SIG-M5 treated with dmso at 0.1 percent for 504 hours (cell line): ENCODE results near the gene PACSIN2.
"Not testable (repeated sequence)": the region's sequence is repeated elsewhere in the genome, so short reads cannot be mapped to it uniquely, and the experiment has no call there.

Experiments used
- DNase-seq: peaks from one replicate; lab custom pipeline; 2025; ENCODE audit not compliant: unreplicated experiment; lab: John Stamatoyannopoulos, UW

Gene PACSIN2

DNA sequence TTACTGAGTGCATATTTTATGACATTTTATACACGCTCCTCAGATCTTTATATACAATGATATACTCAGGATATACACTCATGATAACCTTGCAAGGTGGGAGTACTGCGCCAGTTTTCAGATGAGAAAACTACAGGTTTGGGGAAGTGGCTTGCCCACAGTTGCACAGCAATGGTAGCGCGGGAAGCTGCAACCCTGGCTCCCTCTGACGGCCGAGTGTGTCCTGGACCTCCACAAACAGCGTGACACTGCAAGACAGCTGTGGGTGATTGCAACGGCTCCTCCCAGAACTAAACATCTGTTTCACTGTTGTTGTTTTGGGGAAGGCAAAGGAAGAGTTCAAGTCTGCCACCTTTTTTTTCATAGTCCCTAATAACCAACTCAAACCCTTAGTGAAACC is 47.0 kb downstream of the PACSIN2 start:
- peak; percentile 27 for DNase-seq

DNA sequence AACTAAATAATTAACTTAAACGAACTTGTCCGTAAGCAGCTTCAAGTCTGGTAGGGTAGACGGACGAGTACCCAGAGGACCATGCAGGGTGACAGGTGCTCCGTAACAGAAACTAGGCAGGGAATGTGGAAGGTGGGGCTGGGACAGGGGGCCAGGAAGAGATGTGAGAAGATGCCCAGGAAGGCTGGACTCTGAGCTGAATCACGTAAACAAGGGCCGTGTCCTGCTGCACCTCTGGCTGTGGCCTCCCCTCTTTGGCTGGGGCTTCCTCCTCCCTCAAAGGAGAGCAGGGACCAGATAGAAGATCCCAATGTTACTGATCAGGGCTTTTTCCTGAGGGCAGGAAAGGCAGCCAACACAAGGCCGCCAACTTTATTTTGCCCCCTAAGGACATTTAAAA is 47.9 kb downstream of the PACSIN2 start:
- DNase-seq = no peak

DNA sequence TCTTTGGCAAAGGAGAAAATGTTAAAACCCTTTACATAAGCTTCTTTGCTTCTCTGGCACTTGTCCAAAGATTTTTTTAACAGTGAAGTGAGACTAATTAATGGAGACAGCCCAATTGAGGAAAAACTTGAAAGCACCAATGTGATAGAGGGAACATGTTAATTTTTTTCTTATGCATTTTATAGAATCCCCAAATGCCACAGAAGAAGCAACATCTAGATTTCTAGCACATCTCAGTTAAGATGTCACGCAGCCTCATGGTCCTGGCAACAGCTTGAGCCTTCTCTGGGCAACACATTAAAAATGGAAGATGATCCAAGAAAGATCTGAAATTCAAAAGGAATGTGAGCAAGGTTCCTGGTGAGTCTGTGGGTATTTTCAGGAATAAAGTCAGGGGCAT is 48.5 kb downstream of the PACSIN2 start:
- no peak for DNase-seq

DNA sequence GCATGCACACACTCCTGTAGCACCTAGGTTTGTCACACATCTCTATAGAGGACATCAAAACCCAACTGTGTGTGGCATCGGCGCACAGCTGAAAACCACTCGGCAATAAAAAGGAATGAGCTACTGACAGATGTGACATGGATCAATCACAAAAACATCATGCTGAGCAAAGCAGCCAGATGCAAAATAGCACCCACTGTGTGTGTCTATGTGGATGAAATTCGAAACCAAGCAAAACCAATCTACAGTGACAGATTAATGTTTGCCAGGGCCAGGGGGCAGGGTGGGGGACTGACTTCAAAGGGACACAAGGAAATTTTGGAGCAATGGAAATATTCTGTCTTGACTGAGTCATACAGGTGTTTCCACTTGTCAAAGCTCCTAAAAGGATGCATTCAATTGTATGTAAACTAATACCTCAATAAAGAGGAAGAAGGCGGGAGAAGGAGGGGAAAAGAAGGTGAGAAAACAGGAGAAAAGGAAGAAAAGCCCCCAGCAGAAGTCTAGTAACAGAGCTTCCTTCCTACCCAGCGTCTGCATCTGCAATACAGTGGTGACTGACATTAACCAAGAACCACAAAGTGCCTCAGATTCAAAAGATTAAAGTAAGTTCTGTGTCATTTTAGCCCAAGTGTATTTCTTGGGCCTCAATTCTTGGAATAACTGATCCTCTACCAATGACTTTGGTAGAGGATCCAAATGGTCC is 49.8 kb downstream of the PACSIN2 start:
- no peak for DNase-seq

DNA sequence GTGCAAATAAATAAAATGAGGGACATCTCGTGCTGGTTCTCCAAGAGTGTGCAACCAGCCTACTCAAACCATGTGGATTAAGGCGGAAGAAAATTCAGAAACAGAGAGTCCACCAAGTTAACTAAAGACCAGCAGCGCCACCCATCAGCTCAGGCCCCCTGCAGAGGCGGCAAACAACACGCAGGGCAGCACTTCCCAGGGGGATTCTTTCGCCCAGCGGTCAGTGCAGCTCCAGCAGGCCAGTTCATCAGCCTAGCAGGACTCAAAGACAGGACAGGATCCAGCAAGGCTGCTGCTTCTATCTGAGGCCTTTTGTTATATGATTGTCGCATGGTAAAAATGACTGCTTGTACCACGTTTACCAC is 51.7 kb downstream of the PACSIN2 start:
- DNase-seq = no peak

DNA sequence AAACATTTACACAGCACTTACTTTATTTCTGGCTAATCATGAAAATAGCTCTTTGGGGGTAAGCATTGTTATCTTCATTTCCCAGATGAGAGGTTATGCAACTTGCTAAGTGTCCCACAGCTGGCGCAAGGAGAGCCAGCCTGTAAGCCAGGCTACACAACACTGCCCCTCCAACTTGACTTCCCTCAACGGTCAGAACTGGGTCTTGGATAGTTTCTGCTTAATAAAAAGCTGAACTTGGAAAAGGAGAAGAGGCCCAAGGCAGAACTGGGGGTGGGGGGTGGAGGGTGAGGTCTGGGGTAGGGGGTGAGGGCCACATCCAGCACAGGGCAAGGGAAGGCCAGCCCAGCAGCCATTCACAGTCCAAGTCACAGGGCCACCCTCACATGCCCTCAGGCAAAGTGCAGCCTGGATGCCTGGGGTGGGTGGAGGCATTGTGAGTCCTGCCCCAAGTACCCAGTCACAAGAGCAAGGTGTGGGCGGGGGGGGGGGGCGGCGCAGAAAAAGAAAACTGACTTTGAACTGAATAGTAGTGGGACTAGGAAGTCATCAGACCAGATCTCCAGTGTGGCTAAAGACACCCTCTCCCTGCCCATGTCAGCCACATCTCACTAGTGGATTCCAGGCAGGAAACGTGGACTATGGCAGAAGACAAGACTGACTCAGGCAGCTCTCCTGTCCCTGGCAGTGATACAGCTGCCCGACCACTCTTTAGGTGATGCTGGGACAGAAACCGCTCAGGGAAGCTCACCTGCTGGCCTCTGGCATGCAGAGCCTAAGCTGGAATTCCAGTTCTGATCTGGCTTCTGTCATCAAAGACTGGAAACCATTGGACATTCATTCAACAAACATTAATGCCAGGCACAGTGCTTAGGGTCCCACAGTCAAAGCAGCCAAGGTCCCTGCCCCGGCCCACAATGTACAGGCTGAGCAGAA is 52.4 kb downstream of the PACSIN2 start:
- peak; percentile 36 for DNase-seq

DNA sequence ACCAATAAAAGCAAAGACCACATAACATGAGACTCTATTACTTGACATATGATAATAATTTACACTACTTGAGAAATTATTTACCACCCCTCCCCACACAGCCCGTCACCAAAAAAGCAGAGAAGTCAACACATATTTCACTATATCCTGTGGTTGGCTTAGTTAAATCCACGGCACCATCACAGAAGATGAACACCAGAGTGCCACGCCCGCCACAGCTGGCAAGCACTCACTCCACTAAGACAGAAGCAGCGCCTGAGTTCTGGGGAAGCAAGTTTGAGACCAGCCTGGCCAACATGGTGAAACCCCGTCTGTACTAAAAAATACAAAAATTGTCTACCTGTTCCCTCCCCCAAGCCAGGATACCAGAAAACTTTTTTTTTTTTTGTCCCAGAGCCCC is 53.1 kb downstream of the PACSIN2 start:
- DNase-seq = no peak

DNA sequence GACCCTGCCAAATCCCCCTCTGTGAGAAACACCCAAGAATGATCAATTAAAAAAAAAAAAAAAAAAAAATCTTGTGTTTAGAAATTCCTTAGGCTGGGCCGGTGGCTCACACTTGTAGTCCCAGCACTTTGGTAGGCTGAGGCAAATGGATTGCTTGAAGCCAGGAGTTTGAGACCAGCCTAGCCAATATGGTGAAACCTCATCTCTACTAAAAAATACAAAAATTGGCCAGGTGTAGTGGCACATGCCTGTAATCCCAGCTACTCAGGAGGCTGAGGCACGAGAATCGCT is 53.6 kb downstream of the PACSIN2 start:
- DNase-seq = not testable (repeated sequence)

DNA sequence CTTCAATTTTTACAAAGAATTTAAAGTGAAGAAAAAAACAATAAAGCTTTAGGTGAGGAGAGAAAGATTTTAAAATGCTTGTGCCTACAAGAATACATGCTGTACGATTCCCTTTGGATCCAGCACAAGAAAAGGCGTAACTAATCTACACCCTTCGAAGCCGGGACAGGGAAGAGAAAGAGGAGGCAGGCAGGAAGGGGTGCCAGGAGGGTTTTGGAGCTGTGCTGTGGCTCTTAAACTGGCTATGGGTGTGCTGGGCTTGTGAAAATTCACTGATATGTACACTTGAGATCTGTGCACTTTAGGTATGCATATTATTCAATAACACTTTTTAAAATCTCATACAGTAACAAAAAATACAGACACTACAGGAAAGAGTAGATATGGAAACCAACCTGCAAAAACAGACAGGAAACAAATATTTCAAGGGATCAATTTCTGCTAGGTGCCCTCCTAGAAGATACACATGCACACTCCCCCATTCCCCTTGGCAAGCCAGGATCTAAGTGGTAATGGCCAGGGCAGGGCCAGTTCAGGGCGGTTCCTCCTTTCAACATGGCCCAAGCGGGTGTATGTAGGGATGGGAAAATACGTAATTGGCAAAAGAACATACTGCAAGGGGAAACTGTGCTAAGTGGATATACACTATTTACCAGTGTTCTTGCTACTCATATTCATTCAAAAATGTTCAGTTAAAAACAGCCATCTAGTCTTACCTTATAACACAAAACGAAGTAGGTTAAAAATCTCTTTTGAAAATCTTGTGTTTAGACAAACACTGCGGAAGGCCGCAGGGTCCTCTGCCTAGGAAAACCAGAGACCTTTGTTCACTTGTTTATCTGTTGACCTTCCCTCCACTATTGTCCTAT is 54.2 kb downstream of the PACSIN2 start:
- DNase-seq = no peak

DNA sequence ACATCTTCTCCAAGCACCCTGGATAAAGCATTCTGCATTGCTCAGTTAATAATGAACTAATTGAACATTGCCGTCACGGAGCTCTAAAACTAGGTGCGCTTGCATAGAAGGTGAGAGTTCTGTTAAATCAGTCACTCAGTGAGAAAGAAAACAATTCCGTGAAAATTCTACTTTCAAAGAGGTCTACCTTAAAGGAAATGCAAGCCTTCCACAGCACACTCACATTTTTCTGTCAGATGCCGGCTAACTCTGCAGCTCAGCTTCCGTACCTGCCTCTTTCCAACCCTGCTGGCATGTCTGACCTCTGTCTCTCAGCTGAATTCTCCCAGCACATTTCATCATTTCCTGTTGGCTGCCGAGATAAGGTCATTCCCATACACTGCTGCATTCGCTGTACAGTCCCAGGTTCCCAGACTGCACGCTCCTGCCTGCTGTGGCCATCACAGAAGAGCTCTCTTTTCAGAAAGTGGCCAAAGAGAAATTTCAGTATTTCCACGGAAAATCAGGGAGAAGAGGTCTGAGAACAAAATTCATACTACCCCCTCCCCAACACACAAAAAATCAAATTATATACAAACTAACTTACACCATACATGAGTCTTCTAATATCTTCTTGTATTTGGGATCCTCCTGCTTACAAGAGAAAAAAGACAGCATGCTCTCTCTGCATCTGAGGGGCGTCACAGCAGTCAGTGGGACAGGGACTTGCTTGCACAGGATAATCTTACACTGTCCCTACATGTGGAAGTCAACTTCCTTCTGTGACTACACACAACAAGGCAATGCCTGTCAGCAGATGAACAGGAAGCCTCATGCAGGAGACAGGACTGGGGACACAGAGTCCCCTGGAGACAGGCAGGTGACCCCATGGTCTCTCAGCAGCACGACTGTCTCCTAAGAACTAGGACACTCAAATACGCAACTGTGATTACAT is 55.1 kb downstream of the PACSIN2 start:
- no peak for DNase-seq

DNA sequence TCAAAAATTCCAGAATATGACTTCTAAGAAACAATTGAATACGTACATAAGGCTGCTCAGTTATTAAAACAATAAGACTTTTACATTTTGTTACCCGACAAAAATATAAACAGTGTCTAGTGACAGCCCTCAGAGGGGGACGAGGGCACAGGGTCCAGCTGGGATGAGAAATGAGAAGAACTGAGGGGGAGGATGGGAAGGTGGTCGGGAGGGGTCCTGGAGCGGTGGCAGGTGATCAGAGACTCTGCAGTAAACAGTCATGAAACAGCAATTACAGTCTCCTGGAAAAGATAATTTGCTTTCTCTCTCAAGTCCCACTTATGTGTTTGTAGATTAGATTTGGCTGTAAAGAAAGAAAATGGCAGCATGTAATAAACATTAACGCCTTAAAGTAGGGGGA is 56.0 kb downstream of the PACSIN2 start:
- no peak for DNase-seq

DNA sequence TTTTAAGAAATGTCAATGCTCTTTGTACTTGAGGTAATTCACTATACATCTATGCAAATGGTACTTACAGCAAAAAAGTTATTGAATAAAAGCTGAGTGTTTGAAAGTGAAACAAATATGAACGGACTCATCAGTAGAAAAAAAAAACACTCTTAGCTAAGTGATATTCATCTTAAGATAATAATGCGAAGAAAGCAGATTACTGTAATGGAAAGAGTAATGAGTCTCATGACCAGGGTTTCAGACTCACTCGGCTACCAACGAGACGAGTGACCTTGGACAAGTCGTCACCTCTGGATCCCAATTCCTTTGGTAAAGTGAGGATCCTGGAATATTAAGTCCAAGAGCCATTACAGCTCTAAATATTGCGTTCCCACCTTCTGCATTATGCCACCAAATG is 57.0 kb downstream of the PACSIN2 start:
- DNase-seq = no peak

DNA sequence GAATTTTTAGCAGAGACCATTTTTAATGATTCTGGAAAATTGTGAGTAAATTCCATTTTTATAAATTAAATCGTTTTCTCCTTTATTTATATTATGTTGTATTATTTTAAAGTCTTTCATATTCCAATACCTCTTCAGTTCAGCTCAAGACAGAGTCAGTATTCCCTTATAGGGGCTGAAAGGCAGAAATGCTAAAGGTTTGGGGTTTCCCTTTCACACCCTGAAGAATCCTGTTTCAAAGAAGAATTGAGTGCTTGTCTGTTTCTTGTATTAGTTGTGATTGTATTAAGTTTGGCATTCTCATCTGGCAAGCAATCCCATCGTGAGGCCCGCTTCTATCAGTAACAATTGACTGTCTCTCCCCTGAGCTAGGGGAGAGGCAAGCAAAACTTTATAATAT is 57.4 kb downstream of the PACSIN2 start:
- DNase-seq = no peak

DNA sequence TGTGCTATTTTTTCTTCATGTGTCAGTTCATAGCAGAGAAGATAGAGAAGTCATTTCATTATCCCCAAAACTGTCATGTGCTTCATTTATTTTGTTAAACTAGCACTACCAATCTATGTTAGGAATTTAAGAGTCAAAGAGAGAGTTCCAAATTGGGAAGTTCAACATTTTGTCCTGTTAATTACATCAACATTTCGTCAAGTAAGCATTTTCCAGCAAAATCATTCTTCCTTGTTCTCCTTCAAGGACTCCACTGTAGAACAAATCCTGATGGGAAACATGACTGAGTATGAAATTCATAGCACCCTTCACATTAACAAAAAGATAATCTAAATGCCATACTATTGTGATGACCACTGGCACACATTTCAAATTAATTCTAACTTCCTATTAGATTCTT is 59.1 kb downstream of the PACSIN2 start:
- DNase-seq = no peak

DNA sequence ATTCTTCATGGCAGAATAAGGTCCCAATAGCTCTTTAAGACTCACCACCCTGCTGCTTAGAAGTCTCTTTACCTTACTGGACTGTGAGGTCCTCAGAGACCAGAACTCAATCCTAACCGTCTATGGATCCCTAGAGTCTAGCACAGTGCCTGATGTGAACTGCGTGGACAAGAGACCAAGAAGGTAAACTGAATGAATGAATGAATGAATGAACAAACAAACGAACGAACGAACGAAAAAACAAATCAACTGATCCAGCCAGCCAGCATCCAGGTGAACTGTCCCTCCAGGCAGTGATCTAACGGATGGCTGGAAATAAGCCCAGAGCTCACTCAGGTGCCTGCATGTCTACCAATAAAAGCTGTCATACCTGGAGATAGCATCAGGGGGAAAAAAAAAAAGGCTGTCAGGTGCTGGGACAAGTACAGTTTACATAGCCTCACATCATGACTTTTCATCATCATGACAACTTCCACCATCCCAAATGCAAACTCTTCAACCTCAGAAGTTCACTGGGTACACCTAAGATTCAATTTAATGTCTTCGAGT is 59.8 kb downstream of the PACSIN2 start:
- DNase-seq = no peak

DNA sequence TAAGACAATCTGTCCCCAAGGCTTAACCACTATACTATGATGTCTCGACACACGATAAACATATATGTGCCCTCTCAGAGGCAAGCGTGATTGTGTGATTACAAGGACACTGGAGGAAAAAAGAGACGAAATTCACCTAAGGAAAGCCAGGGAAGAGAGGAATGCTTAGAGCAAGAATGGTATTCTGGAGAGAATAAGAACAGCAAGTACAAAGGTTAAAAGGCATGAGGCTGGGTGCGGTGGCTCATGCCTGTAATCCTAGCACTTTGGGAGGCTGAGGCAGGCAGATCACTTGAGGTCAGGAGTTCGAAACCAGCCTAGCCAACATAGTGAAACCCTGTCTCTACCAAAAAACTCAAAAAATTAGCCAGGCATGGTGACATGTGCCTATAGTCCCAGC is 61.2 kb downstream of the PACSIN2 start:
- not testable (repeated sequence) for DNase-seq

DNA sequence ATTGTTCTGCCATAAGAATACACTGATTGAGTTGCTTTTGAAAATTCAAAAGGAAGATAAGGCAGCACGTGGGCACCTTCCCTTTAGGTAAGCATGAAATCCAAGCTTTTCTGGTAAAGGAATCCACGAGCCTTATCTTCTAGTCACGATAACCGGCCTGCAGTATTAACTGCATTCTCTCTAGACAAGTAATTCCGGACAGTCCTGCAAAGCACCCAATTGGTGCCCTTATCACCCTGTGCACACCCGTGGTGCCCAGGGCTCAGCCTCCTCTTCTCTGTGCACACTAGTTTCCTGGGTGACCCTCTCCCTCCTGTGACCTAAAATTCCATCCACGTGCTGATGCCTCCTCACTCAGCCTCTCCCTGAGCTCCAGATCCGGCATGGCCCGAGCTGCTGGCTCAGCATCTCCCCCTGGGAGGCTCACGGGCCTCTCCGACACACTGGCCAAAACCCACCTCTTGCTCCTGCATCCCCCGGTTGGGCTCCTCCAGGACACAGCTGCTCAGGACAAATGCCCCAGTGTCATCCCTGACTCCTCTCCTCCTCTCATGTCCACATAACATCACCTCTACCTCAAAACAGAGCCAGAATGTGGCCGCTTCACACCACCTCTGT is 63.7 kb downstream of the PACSIN2 start:
- DNase-seq = no peak

DNA sequence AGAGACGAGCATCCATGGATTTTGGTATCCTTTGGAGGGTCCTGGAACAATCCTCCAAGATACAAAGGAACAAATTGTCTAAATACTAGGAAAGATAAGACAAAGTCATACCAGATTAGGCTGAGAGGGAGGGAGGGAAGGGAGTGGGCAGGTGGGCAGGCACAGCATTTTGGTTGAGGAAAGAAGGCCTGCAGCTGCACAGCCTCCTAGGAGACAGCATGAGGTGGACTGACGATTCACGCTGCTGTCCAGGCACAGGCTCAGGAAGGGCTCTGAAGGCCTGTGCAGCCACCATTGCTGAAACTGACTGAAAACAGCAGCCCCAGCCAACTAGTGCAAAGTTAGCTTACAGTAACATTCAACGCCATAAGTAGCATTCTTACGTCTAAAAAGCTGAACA is 64.7 kb downstream of the PACSIN2 start:
- no peak for DNase-seq

DNA sequence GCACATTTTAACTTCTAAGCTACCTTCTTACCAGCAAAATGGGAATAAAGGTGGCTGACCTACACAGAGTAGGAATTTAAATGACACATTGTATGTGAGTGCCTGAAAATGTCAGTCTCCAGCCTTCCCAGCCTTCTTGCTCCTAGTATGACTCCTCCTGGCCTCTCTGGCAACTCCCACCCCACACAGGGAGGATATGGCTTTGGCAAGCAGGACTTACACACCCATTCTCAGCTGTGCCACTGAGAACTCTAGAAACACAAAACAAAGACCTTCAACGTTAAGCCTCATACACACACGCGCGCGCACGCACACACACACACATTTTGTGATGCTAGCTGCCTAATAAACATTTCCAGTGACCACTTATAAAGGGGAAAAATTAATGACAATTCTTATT is 65.8 kb downstream of the PACSIN2 start:
- DNase-seq = no peak

DNA sequence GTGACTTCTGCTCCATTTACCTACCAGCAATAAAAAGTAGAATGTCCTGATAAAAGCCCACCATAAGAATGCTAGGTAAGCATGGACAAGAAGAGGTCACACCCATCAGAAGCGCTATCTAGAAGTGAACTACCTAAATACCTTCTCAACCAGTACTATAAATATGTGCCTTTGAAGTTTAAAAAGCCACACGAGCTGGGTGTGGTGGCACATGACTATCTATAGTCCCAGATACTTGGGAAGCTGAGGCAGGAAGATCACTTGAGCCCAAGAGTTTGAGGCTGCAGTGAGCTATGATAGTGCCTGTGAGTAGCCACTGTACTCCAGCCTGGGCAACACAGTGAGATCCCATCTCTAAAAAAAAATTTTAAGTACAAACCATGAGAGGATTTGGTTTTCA is 66.7 kb downstream of the PACSIN2 start:
- no peak for DNase-seq
